Hepatocyte (in vitro differentiated cells): ENCODE data around the gene XPO1.

ENCODE experiments used
- CTCF ChIP-seq: fragments of 200-600 bp; sonication (generic); IDR thresholded peaks from 2 replicates; pipeline ENCODE4 v1.5.1; 2016; ENCODE audit warnings: antibody characterized with exemption, mild to moderate bottlenecking; ENCODE audit not compliant: poor library complexity
- EZH2 ChIP-seq: fragments of 200-600 bp; sonication (generic); IDR thresholded peaks from 2 replicates; pipeline ENCODE4 v1.6.1; 2016; ENCODE audit warnings: antibody characterized with exemption, mild to moderate bottlenecking, borderline replicate concordance

- TF ChIP-seq CTCF, result no peak
- TF ChIP-seq EZH2, result no peak
Measured at GRCh38 chr2:61575447-61575859, 37.3 kb upstream of the XPO1 start.
